A549 (cell line): Measurements from ENCODE around the gene ATM. TPM values are rescaled to one million over a fixed set of nuclear protein-coding genes. Genes with fewer than 3 reads are reported as not detected.
A peak's percentile ranks its signal among the peaks of the same experiment; 100 is the strongest.

Experiments
- ATAC-seq, 2 experiments: fragments of 200-7000 bp in 1 of 2; fragments of >200 bp in 1 of 2; cut with Nextera tagmentation in 1 of 2; cut with Tn5 transposase in 1 of 2; 3 replicates each; pipeline versions ENCODE4 v1.8.0 to v1.9.1; 2018 to 2020; ENCODE audit warnings: mild to moderate bottlenecking in 1 of 2, moderate library complexity in 1 of 2
- CTCF ChIA-PET: fragments of 300-600 bp; sonication (Branson Sonifier 250); formaldehyde crosslinking; extraction: SDS; loops from one replicate; lab custom pipeline; 2021; ENCODE audit warnings: antibody characterized with exemption, inconsistent platforms; lab: Yijun Ruan, JAX
- POLR2A ChIA-PET: fragments of 350-600 bp; formaldehyde crosslinking; extraction: SDS; loops from one replicate; lab custom pipeline; 2021; ENCODE audit warnings: antibody characterized with exemption, inconsistent platforms; lab: Yijun Ruan, JAX
- DNase-seq, 2 experiments: peaks; one replicate each; pipeline versions ENCODE4 v3.0.0 to v3.0.0-alpha.2; 2011 to 2016; ENCODE audit warnings: low read depth in 1 of 2, low spot score in 1 of 2
- FAIRE-seq: peaks from 2 replicates; lab custom pipeline; 2011; peaks lifted over from hg19 to GRCh38; lab: Jason Lieb, UNC
- H3K27ac ChIP-seq, 2 experiments: fragments of >200 bp; sonication (Bioruptor Twin); formaldehyde crosslinking; 3 replicates each; pipeline ENCODE4 v1.5.1; 2016 to 2017
- H3K4me1 ChIP-seq: fragments of >200 bp; sonication (Bioruptor Twin); formaldehyde crosslinking; 3 replicates; pipeline ENCODE4 v1.6.1; 2016
- H3K4me2 ChIP-seq: fragments of >200 bp; sonication (Bioruptor Twin); formaldehyde crosslinking; 3 replicates; pipeline ENCODE4 v1.6.1; 2016
- H3K4me3 ChIP-seq: fragments of >200 bp; sonication (Bioruptor Twin); formaldehyde crosslinking; 3 replicates; pipeline ENCODE4 v1.5.1; 2016
- H3K9me3 ChIP-seq: fragments of >200 bp; sonication (Bioruptor Twin); formaldehyde crosslinking; 3 replicates; pipeline ENCODE4 v1.6.1; 2016
- CHD2 ChIP-seq: fragments of 150-350 bp; IDR thresholded peaks from 2 replicates; pipeline ENCODE4 v1.6.1; 2014; ENCODE audit warnings: low read length; ENCODE audit not compliant: partially characterized antibody
- CHD4 ChIP-seq: fragments of 200-600 bp; sonication (generic); IDR thresholded peaks from 2 replicates; pipeline ENCODE4 v1.6.1; 2016; ENCODE audit warnings: antibody characterized with exemption, mild to moderate bottlenecking, borderline replicate concordance
- ELK1 ChIP-seq: fragments of 150-350 bp; IDR thresholded peaks from 2 replicates; pipeline ENCODE4 v1.6.1; 2014; ENCODE audit warnings: low read depth, mild to moderate bottlenecking, low read length
- ESRRA ChIP-seq: fragments of 150-350 bp; IDR thresholded peaks from 2 replicates; pipeline ENCODE4 v1.6.1; 2014; ENCODE audit warnings: mild to moderate bottlenecking, low read length, borderline replicate concordance
- FOXS1 ChIP-seq: fragments of 250-450 bp; sonication (Bioruptor Pico); IDR thresholded peaks from 2 replicates; pipeline ENCODE4 v1.5.0; 2020; ENCODE audit warnings: mild to moderate bottlenecking, moderate library complexity
- GATA3 ChIP-seq: IDR thresholded peaks from 2 replicates; pipeline ENCODE4 v1.6.1; 2012; ENCODE audit warnings: borderline replicate concordance
- KDM1A ChIP-seq: fragments of 200-600 bp; sonication (generic); IDR thresholded peaks from 2 replicates; pipeline ENCODE4 v1.6.1; 2016; ENCODE audit warnings: low read depth, mild to moderate bottlenecking
- POLR2AphosphoS2 ChIP-seq: conservative IDR thresholded peaks from 2 replicates; pipeline ENCODE4 v1.6.1; 2012; ENCODE audit warnings: low read length, improper control_type of control experiment, inconsistent platforms
- RAD21 ChIP-seq, 2 experiments: fragments of >200 bp in 1 of 2; sonication (Bioruptor Twin) in 1 of 2; formaldehyde crosslinking in 1 of 2; IDR thresholded peaks in 1 of 2; conservative IDR thresholded peaks in 1 of 2; 2 replicates in 1 of 2; 3 replicates in 1 of 2; pipeline ENCODE4 v1.6.1; 2012 to 2018; ENCODE audit warnings: inconsistent platforms in 1 of 2
- RARB ChIP-seq: fragments of 250-450 bp; sonication (Bioruptor Pico); IDR thresholded peaks from 2 replicates; pipeline ENCODE4 v1.8.0; 2021; ENCODE audit warnings: mild to moderate bottlenecking, moderate library complexity
- RNF2 ChIP-seq: fragments of 200-600 bp; sonication (generic); IDR thresholded peaks from 2 replicates; pipeline ENCODE4 v1.6.1; 2016; ENCODE audit warnings: low read depth, mild to moderate bottlenecking, antibody characterized with exemption, moderate library complexity, borderline replicate concordance
- SREBF2 ChIP-seq: fragments of 450-650 bp; IDR thresholded peaks from 2 replicates; pipeline ENCODE4 v1.6.1; 2014; ENCODE audit warnings: mild to moderate bottlenecking, moderate library complexity
- WGBS: methylation state at CpG from one replicate; pipeline ENCODE4 v1.1.6; 2017; ENCODE audit errors: missing lambda C conversion rate; 5-methylcytosine and 5-hydroxymethylcytosine counted together
- polyA plus RNA-seq, 4 experiments: library from polyadenylated mRNA; depleted of rRNA in 3 of 4; stranded (reverse); fragments of >200 nt; fragmentation: RNase III in 1 of 4; extraction: RNeasy Plus Mini Kit Qiagen cat#74134 plus additional on column Dnase treatment in 1 of 4; gene quantifications; 2 replicates in 3 of 4; 3 replicates in 1 of 4; pipeline ENCODE4 v1.2.3, GENCODE V29; 2011 to 2017
- TF ChIP-seq, protein P1 (sequence below): fragments of 250-450 bp; sonication (Bioruptor Pico); IDR thresholded peaks from 2 replicates; pipeline ENCODE4 v1.5.0; 2021; ENCODE audit warnings: mild to moderate bottlenecking, moderate library complexity, borderline replicate concordance
- TF ChIP-seq, protein P2 (sequence below): fragments of >200 bp; sonication (Bioruptor Twin); formaldehyde crosslinking; IDR thresholded peaks from 2 replicates; pipeline ENCODE4 v1.6.1; 2016
- TF ChIP-seq, protein P3 (sequence below): fragments of >200 bp; sonication (Bioruptor Twin); formaldehyde crosslinking; IDR thresholded peaks from 3 replicates; pipeline ENCODE4 v1.5.1; 2016
- TF ChIP-seq, protein P4 (sequence below): IDR thresholded peaks from 2 replicates; pipeline ENCODE4 v1.6.1; 2012; ENCODE audit warnings: low read depth, borderline replicate concordance

Gene ATM
- polyA plus RNA-seq, 2 of the 4 experiments (the other 2 are of a cell fraction): 15.6 to 40.4 TPM

GRCh38 chr11:108220721-108221336 lies 2.0 kb upstream of the ATM start:
- CTCF ChIA-PET: no interaction called here
- Histone ChIP-seq H3K9me3 (no peaks in the 10 kb centered on the region), H3K4me3 (peak overlapping the region; percentile 69), H3K4me1 (peaks cover 23% of the 10 kb centered on the region; the same call in 2 of the 3 replicates), H3K4me2 (peak overlapping the region; percentile 67), H3K27ac (peak overlapping the region in 1 of 2 experiments; percentile 90; a peak in 3 of 6 replicates)
- no peak for TF ChIP-seq RAD21 (conservative IDR thresholded peaks at IDR 0.05 in 1 of 2, IDR thresholded peaks at IDR 0.05 in 1 of 2)
- no peak for DNase-seq
- ATAC-seq: no peak
- FAIRE-seq: no peak
- POLR2A ChIA-PET: no interaction called here
- 53% methylated on average over 5 of the region's 5 CpGs for WGBS

DNA sequence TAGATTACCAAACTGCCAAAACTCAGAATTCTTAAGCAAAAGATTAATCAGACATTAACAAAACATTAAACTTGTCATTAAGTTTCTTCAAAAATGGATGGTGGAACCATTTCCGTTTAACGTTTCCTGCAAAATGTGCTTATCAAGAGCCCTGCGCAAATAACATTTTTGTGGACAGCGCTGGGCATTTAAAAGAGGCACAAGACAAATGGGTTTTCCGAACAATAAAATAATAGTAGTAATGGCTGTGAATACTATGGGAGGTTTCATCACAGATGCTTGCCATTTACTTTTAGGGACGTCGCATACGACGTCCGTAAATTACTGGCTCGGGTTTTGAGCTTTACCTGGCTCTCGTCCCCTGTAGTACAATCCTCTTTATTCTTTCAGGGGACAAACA lies 1.5 kb upstream of the ATM start:
- DNase-seq (no peak), FAIRE-seq (no peak), ATAC-seq (no peak)
- ChIA-PET POLR2A (no interaction called here), CTCF (no interaction called here)
- H3K4me1 ChIP-seq: peaks cover 23% of the 10 kb centered on the region; the same call in 2 of the 3 replicates
- H3K4me2 ChIP-seq: peak overlapping the region; percentile 67
- no peaks in the 10 kb centered on the region for H3K9me3 ChIP-seq
- WGBS: 45% methylated on average over 12 of the region's 12 CpGs
- H3K27ac ChIP-seq: peak overlapping the region; percentile 73 to 90; a peak in 4 of 6 replicates
- TF ChIP-seq FOXS1: no peak
- TF ChIP-seq, protein P1, sequence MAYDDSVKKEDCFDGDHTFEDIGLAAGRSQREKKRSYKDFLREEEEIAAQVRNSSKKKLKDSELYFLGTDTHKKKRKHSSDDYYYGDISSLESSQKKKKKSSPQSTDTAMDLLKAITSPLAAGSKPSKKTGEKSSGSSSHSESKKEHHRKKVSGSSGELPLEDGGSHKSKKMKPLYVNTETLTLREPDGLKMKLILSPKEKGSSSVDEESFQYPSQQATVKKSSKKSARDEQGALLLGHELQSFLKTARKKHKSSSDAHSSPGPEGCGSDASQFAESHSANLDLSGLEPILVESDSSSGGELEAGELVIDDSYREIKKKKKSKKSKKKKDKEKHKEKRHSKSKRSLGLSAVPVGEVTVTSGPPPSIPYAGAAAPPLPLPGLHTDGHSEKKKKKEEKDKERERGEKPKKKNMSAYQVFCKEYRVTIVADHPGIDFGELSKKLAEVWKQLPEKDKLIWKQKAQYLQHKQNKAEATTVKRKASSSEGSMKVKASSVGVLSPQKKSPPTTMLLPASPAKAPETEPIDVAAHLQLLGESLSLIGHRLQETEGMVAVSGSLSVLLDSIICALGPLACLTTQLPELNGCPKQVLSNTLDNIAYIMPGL (CRISPR knock-in tag): no peak
- no peak for TF ChIP-seq KDM1A
- TF ChIP-seq CHD2: no peak
- TF ChIP-seq CHD4: no peak
- no peak for TF ChIP-seq SREBF2
- TF ChIP-seq, protein P2, sequence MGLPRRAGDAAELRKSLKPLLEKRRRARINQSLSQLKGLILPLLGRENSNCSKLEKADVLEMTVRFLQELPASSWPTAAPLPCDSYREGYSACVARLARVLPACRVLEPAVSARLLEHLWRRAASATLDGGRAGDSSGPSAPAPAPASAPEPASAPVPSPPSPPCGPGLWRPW: no peak
- TF ChIP-seq ESRRA: no peak
- TF ChIP-seq GATA3: no peak
- TF ChIP-seq, protein P3, sequence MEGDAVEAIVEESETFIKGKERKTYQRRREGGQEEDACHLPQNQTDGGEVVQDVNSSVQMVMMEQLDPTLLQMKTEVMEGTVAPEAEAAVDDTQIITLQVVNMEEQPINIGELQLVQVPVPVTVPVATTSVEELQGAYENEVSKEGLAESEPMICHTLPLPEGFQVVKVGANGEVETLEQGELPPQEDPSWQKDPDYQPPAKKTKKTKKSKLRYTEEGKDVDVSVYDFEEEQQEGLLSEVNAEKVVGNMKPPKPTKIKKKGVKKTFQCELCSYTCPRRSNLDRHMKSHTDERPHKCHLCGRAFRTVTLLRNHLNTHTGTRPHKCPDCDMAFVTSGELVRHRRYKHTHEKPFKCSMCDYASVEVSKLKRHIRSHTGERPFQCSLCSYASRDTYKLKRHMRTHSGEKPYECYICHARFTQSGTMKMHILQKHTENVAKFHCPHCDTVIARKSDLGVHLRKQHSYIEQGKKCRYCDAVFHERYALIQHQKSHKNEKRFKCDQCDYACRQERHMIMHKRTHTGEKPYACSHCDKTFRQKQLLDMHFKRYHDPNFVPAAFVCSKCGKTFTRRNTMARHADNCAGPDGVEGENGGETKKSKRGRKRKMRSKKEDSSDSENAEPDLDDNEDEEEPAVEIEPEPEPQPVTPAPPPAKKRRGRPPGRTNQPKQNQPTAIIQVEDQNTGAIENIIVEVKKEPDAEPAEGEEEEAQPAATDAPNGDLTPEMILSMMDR: no peak
- no peak for TF ChIP-seq RNF2
- TF ChIP-seq POLR2AphosphoS2: no peak
- TF ChIP-seq, protein P4, sequence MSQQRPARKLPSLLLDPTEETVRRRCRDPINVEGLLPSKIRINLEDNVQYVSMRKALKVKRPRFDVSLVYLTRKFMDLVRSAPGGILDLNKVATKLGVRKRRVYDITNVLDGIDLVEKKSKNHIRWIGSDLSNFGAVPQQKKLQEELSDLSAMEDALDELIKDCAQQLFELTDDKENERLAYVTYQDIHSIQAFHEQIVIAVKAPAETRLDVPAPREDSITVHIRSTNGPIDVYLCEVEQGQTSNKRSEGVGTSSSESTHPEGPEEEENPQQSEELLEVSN: no peak
- no peak for TF ChIP-seq ELK1
- TF ChIP-seq RARB: no peak
- H3K4me3 ChIP-seq: peak overlapping the region; percentile 69
